HG02973 (cell line): ENCODE results near the gene SLC9A1.

Source experiments
- ATAC-seq: cut with Tn5 transposase; IDR thresholded peaks from one replicate; pipeline ENCODE4 v1.9.1; 2021; ENCODE audit warnings: moderate library complexity; ENCODE audit not compliant: unreplicated experiment

Gene SLC9A1

GRCh38 chr1:27084107-27084506 lies 70.8 kb downstream of the SLC9A1 start:
- ATAC-seq, result no peak

- no peak for ATAC-seq
These were observed 77.0 kb downstream of the SLC9A1 start for GRCh38 chr1:27077968-27078367.

GRCh38 chr1:27076803-27077202 lies 78.1 kb downstream of the SLC9A1 start:
- no peak for ATAC-seq

GRCh38 chr1:27074175-27074780 lies 80.6 kb downstream of the SLC9A1 start:
- no peak for ATAC-seq

- no peak for ATAC-seq
These were observed 83.9 kb downstream of the SLC9A1 start for GRCh38 chr1:27071049-27071416.

GRCh38 chr1:27070390-27071048 lies 84.4 kb downstream of the SLC9A1 start:
- no peak for ATAC-seq

- no peak for ATAC-seq
These were observed 86.0 kb downstream of the SLC9A1 start for GRCh38 chr1:27068922-27069321.

- ATAC-seq, result no peak
These were observed 88.8 kb downstream of the SLC9A1 start for GRCh38 chr1:27065999-27066630.

- no peak for ATAC-seq
These were observed 94.0 kb downstream of the SLC9A1 start for GRCh38 chr1:27060891-27061290.

- no peak for ATAC-seq
These were observed 95.8 kb downstream of the SLC9A1 start for GRCh38 chr1:27058966-27059669.

- ATAC-seq, result no peak
These were observed 96.9 kb downstream of the SLC9A1 start for GRCh38 chr1:27057801-27058625.

- ATAC-seq, result no peak
These were observed 97.5 kb downstream of the SLC9A1 start for GRCh38 chr1:27057389-27057788.

- no peak for ATAC-seq
These were observed 100.8 kb downstream of the SLC9A1 start for GRCh38 chr1:27053977-27054753.

GRCh38 chr1:27052527-27052926 lies 102.4 kb downstream of the SLC9A1 start:
- no peak for ATAC-seq

- ATAC-seq, result no peak
These were observed 105.3 kb downstream of the SLC9A1 start for GRCh38 chr1:27049607-27050006.

GRCh38 chr1:27049100-27049499 lies 105.8 kb downstream of the SLC9A1 start:
- ATAC-seq, result no peak
